GM12892 (cell line): Measurements from ENCODE around the gene IQCK.

Source experiments
- POLR2A ChIP-seq: IDR thresholded peaks from 2 replicates; pipeline ENCODE4 v1.6.1; 2011; ENCODE audit warnings: low read depth, low read length, control low read depth
- TAF1 ChIP-seq: IDR thresholded peaks from 2 replicates; pipeline ENCODE4 v1.6.1; 2011; ENCODE audit warnings: low read depth, mild to moderate bottlenecking, control low read depth, low read length, borderline replicate concordance

- no peak for TF ChIP-seq POLR2A
- no peak for TF ChIP-seq TAF1
Observed at GRCh38 chr16:19735074-19735867, 17.2 kb downstream of the IQCK start.
